ENCODE results near the gene ITSN1.
"Not testable (repeated sequence)": the region's sequence is repeated elsewhere in the genome, so short reads cannot be mapped to it uniquely, and the experiment has no call there.

The ITSN1 gene

DNA sequence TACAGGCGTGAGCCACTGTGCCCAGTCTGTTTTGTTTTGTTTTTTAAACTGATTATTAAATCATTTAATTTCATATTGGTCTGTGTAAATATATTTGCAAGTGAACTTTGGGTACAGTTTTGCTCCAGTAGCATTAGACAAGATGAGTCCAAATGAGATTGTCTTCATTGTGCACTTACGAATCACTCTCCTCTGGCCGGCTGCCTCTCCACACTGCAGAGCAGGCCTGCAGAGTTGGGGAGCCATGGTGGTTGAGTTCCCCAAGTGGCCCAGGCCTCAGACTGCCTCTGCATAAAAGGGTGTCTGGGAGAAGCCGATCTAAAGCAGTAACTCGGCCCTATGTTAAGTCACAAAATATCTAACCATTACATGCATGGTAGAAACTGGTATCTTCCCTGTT is 198.5 kb downstream of the ITSN1 start:
- no peak for DNase-seq (ENCODE audit: low read depth)

DNA sequence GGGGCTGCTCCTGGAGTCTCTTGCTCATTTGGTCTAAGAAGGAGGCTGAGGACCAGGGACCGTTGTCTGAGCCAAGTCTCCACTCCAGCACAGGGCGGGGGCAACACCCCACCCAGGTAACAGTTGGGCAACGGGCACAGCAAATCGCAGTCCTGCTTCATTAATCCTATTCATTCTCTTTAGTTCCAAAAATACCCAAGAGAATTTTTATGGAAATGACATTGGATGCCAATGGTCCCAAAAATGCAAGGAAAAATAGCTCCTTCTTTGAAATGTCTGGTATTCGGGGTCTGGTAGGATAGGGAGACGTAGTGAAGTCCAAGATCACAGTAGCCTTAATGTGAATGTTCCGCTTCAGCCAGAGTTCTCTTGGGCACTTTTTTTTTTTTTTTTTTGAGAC is 199.3 kb downstream of the ITSN1 start:
- no peak for DNase-seq (ENCODE audit: low read depth)

DNA sequence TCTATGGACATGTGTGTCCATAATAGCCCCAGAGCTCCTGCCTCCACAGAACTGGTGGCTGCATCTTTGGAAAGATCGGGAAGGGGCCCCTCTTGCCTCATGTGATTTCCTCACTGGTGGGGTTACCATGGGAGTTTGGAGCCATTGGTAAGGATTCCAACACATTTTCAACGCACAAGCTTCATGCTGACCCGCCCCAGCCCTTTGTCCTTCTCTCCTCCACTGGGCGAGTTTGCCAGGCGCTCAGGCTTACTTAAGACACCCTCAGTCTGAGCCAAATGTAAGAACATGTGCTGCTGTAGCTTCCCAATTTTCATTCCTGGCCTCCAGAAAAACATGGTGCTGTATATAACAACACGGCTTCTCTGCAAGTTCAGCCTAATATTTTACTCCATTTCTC is 200.9 kb downstream of the ITSN1 start:
- no peak for DNase-seq (ENCODE audit: low read depth)

DNA sequence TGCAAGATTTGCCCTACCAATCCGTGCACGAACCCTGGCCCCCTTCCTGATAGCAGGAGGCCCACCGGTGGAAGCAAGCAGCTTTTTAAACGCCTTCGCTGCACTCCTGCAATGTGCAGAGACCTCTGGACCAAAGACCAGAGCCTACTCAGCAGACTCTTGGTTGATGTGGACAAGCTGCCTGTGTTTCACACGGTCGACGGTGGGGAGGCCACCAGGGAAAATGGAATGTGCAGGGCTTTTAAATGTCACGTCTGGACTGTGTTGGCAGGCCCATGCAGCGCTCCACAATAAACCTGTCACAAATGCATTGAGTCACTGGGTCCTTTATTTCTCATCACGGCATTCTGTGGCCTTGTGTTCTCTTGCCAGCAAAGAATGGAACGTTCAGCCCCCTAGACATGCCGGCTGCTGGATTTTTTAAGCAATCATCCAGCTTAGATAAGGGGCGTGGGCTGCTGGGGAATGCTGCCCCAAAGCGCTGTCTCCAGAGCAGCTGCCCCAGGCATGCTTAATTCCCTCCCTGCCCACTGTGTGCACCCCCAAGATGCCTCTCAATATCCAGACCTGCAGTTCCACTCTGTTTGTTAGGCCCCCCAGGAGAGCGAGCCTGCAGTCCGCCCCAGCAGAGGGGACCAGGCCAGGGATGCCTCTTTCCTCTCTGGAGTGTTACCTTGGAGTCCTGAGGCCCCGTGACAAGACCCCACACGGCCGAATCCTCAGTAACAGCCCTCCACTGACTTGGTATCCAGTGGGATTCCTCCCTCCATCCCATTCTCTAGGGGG is 202.0 kb downstream of the ITSN1 start:
- DNase-seq (ENCODE audit: low read depth), result no peak

DNA sequence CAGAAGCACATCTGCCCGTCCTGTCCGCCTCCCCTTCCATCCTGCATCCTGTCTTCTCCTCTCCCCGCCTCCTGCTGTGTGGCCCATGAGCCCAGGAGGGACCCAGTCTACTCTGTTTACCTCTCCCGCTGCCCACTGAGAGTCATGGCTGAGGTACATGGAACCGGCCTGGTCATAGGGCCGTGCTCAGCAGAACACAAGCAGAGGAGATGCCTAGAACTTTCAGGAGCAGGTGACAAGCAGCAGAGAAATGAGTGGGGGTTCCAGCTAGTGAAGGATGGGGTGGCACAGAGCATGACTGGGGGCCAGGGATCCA is 202.5 kb downstream of the ITSN1 start:
- no peak for DNase-seq (ENCODE audit: low read depth)

DNA sequence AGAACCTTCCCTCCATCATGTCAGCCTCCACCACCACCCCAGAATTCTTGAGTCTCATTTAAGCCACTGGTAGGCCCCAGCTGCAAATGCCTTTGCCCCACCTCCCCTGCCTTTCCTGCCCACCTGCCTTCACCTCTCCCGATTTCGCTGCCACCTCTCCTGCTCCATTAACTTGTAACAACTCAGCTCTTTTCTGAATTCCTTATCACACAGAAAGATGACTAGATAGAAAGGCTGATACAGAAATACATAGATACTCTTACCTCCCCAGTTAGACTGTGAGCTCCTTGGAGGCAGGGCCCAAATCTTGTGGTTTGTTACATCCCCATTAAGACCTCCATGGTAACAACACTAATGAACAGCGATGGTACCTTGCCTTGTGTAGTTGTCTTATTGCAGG is 203.8 kb downstream of the ITSN1 start:
- DNase-seq (ENCODE audit: low read depth), result no peak

DNA sequence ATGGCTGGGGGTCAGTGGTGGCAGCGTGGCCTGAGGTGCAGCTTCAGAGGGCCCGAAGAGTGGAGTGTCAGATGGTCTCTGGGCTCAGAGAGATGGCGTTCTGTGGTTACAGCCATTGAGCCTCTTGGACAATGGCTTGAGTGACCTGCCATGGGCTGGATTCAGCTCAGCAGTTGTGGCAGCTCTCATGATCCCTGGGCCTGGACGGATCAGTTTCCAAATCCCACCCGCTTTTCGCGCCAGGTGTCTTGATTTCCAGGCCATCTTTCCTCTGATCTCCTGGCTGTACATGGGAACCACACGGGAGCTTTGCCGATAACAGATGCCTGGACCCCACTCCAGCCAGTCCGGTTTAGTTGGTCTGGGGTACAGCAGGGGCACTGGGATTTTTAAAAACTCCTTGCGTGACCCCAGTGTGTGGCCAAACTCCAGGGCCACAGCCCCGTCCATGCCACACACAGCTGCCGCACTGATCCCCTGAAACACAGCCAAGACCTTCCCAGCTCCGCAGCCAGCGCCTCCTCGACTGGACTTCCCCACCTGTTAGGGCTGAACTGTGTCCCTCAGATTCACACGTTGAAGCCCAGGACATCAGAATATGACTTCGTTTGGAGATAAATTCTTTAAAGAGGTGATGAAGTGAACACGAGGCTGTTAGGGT is 205.4 kb downstream of the ITSN1 start:
- DNase-seq (ENCODE audit: low read depth), result no peak

DNA sequence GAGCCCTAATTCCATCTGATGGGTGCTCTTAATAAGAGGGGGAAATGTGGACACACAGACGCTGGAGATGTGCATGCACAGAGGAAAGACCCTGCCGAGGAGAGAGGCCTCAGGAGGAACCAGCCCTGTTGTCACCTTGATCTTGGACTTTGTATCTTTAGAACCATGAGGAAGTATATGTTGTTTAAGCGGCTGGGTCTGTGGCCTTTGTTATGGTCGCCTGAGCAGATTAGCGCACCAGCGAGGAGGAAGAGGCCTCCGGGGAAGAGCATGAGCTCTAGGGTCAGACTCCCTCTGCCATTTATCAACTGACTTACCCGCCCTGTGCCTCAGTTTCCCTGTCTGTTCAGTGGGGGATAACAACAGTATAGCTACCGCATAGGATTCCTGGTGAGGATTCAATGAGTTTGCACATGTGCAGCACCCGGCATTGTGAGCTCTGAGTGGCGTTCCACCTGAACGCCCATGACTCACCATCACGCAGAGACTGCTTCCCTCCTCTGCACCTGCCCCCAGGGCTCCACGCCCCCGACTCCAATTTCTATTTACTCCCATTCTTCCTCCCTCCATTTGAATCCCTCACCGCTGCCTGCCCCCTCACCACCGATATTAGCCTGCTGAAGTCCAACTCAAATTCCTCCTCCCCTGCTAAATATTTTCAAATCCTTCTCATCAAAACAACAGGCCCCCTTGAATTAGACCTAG is 206.1 kb downstream of the ITSN1 start:
- no peak for DNase-seq (ENCODE audit: low read depth)

DNA sequence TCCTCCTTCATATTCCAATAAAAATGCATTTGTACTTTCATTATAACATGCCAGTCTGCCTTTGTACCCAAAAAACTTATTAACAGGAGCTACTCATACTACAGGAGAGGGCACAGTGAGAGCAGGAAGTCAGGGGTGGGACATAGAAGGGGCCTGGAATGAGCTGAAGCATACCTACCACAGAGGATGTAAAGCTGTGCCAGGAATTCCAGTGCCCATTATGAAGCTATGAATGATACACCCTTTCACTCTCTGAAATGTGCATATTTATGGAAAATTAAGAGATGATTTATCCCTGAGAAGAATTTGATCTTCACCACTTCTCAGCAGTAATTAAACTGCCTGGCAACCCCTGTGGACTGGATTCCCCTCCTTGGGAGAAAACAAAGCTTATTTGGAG is 207.5 kb downstream of the ITSN1 start:
- no peak for DNase-seq (ENCODE audit: low read depth)

DNA sequence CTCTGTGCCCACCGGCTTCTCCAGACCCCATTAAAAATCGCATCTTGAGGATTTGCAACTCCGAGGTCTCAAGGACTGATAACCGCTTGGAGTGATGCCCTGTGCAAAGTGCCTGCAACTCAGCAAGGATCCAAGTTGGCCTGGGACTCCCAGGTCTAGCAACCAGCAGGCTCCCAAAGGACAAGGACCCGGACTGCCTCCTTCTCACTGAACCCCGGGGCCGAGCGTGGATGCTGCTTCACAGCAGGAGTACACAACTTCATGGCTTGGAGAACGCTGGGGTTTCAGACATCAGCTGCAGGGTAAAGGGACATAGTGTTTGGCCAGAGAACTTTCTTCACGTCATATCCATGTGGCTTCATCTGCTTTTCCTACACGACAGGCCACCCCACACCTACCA is 208.1 kb downstream of the ITSN1 start:
- no peak for DNase-seq (ENCODE audit: low read depth)

DNA sequence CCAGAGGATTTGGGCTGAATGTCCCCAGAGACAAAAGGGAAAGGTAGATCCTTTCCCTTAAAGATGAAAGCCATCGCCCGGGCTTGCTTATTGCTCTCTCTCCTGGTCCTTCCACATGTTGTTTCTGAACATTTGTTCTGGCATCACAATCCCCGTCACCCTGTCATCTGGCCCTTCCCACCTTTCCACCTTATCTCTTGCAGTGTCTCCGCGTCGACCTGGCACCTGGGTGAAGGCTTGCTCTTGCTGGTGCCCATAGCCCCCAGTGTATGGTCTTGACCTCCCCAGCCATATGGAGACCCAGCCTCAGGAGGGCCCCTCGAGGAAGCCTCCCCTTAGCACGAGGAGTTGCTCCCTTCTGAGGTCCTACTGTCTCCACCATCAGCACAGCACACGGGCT is 208.7 kb downstream of the ITSN1 start:
- no peak for DNase-seq (ENCODE audit: low read depth)

DNA sequence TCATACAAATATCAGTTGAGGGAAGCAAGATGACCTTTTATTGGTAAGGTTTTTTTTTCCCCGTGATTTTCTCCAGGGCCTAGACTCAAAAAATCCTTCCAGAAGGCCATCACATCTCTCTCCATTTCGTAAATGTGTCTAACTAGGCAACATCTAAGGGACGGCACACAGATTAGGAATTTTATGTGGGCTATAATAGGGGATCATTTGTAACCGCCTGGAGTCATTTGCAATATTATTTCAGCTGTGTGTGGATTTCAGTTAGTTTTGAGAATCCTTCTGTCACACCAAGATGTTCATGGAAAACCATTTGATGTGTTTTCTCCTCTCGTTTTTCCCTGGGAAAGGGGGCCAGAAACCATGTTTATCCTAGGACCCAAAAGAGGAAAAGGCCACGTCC is 210.2 kb downstream of the ITSN1 start:
- DNase-seq (ENCODE audit: low read depth), result no peak

DNA sequence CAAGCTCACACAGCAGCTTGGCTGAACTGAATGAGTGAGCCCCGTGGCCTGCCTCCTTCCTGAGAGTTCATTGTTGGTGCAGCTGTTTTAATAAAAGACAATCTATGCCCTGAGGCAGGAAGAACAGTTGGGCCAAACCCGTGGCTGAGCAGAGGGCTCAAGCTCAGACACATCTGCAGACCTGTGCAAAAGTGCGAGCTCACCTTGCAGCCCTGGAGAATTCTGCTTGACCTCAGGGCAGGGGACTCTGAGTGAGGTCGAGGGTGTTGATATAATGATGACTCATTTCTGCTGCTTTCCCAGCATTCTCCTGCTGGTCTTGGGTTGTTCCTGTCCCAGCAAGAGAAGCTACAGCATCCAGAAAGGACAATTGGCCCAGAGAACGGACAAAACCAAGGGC is 212.3 kb downstream of the ITSN1 start:
- no peak for DNase-seq (ENCODE audit: low read depth)

DNA sequence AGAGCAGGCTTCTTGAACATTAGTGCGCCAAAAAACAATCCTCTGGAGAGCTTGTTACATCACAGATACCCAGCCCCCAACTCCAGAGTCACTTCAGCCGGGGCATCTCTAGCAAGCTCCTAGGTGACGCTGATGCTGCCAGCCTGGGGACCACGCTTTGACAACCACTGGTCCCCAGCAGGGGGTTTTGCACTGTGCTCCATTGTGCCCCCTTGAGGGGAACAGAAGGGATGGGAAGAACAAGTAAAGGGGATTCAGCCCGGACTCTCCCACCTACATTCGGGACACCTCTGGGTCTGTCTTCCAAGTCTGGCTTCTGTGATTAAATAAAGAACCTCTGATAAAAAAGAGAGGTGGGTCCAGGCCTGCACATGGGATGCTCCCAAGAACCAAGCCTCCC is 212.9 kb downstream of the ITSN1 start:
- no peak for DNase-seq (ENCODE audit: low read depth)

DNA sequence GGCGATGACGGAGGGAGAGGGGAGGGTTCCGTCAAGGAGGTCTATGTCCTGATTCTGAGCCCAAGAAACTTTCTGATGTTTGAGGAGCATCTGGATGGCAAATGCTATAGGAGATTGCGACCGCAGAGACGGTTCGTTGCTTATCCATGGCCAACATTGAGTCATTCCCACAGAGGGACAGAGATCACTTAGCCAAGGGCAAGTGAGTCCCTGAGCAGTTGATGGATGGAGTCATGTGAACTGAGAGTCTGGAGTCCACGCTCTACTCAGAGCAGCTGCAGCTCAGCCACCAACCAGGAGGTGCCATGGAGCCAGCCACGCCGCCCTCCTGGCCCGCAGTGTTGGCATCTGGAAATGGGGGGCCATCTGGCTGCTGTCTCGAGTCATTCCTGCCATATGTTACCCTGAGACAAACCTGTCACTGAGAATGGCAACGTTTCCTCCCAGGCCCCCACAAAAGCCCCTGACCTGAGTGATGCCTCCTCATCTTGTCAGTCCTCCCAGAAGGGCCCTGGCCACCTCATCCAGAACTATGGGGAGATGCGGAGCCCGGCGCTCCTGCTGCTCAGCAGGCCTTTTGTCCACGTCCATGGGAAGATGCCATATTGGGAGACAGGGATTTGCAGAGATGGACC is 214.7 kb downstream of the ITSN1 start:
- no peak for DNase-seq (ENCODE audit: low read depth)

DNA sequence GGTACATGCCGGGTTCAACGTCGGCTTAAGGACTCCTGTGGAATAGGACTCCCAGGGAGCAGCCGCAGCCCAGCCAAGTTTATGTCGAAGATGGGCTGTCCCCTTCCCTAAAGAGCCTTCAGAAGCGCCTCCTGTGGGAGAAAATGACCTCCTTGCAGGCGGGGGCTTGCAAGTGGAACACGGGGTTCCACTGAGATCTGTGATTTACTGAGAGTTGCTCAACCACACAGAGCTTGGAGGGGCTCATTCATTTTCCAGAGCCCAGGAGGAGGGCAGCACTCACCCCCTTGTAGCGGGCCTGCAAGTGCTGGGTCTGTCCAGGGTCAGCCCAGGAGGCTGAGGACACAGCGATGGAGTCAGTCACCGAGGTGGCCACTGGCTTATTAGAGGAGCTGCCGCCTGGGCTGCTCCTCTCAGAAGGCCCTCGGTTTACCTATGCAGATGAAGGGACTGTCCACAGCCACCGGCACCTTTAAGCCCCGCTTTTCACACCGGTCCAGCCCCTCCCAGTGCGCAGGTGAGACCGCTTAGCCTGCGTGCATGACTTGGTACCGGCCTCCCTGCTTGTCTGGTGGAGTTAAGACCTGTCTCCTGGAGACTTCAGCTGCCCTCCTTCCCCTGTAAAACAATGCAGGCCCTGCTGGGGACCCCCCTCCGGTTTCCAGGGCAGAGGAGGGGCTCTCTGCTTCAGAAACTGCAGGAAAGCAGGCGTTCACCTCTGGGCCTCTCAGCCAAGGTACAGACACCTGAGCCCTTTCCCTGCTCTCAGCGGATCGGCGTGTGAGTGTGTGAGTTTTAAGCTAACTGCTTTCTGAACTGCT is 215.8 kb downstream of the ITSN1 start:
- DNase-seq (ENCODE audit: low read depth), result no peak

DNA sequence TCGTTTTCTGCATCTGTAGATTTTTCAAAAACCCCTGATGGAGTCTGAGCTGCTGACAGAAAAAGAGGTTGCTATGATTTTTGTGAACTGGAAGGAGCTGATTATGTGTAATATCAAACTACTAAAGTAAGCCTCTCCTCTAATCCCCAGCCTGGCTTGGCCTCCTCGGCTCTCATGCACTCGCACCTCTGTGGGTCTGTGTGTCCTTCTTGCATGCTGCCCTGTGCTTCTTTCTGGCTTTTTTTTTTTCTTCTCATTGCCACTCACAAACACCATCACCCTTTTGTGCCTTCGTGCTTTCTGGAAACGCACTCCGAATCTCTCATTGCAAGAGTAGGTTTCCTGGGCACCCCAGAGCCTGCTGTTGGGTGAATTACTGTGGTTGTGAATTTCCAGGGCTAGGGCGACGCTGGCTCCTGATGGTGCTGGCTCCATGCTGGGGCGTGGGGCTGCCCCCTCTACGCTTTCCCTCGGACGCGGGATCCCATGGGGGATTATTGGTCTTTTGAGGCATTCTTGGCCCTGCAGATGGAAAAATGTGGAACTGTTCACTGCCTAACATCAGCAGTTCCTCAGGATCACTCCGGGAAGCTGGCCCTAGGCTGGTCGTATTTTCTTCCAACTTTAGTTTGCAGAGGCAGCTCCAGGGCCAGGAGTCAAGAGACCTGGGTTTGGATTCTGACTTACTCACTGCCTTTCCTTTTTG is 216.5 kb downstream of the ITSN1 start:
- DNase-seq (ENCODE audit: low read depth), result no peak

DNA sequence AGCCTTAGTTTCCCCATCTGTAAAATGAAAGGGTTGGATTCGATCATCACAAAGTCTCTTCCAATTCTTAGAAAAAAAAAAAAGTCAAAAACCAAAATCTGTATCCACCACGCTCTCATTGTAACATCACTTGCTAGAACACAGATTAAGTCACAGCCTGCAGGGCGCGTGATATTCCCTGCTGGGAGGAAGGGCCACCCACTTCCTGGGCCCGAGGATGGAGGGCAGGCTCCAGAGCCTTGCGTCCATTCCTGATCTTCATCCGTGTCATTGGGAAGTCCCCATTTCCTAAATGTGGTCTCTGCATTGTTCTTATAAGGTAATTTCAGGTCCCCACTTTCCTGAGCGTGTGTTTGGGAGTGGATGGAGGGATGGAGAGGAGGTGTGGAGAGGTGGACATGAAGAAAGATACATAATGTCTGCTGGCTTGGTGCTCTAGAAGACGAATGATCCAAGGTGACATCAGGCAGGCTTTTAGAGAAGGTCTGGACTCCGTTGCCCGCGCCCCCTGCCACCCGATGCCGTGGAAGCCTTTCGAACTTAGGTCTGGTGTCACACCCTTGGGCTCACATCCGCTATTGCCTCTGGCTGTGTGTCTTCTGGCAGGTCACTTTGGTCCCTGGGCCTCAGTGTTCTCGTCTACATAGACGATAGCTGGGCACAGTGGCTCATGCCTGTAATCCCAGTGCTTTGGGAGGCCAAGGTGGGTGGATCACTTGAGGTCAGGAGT is 217.2 kb downstream of the ITSN1 start:
- DNase-seq (ENCODE audit: low read depth), result no peak

DNA sequence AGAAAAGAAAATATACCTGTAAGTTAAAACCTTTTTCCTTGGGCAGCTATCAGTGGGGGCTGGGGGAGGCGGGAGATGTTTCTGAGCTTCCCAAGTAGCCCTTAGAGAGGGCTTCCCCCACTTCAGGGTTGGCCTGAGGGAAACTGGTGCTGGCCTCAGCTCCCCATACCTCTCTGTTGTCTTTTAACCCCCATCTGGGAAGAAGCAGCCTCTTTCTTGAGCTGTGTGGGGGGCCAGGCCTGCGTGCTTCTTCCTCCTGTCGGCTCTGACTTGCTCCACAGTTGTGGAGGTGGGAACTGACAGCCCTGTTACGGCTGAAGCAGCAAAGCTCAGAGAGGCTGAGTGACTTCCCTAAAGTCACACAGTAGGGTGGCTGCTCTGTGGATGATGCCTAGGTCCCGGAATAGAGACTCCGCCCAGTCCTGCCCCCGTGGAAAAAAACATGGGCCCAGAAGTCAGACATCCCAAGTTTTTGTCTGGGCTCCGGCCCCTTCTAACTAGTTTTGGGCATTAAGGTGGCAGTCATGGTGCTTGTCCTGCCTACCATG is 218.1 kb downstream of the ITSN1 start:
- no peak for DNase-seq (ENCODE audit: low read depth)

DNA sequence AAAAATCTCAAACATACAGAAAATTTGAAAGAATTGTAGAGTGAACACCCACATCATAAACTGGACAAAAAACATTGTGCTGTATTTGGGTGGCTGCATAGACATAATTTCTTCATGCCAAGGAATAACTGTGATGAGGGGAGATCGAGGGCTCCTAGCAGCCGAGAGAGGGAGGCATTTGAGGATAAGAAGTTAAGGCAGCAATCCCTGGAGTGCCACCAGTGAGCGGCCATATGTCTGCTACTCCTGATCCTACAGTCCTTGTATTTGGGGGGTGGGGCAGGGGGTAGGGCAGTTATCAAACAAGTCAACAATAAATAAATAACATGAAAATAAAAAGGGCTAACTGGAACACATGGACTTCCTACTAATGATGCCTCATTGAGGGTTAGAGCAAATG is 218.8 kb downstream of the ITSN1 start:
- no peak for DNase-seq (ENCODE audit: low read depth)

DNA sequence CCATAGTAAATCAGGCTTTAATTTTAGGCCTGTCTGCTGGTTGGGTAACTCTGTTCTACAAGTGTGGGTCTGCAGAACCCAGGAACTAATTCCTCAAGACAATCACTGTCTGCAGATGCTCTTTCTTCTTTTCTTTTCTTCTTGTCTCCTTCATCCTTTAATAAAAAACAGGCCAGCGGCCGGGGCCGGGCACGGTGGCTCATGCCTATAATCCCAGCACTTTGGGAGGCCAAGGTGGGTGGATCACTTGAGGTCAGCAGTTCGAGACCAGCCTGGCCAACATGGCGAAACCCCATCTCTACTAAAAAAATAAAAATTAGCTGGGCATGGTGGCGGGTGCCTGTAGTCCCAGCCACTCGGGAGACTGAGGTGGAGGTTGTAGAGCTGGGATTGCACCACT is 220.9 kb downstream of the ITSN1 start:
- not testable (repeated sequence) for DNase-seq (ENCODE audit: low read depth)

Data from activated gamma-delta T cell treated with anti-CD3 and anti-CD28 coated beads, Interleukin-2, amount 50 U/mL, for 16 hours (primary cell).